A549 (cell line): Measurements from ENCODE around the gene CDK18.

Source experiments
- EP300 ChIP-seq, 2 experiments: fragments of >200 bp; sonication (Bioruptor Twin); formaldehyde crosslinking; IDR thresholded peaks; 2 replicates in 1 of 2; 3 replicates in 1 of 2; pipeline ENCODE4 v1.6.1; 2016 to 2017
- HDAC2 ChIP-seq: fragments of 200-600 bp; sonication (generic); IDR thresholded peaks from 2 replicates; pipeline ENCODE4 v1.6.1; 2016
- HEYL ChIP-seq: fragments of 250-450 bp; sonication (Bioruptor Pico); IDR thresholded peaks from 2 replicates; pipeline ENCODE4 v1.8.0; 2021; ENCODE audit warnings: mild to moderate bottlenecking, moderate library complexity
- JUN ChIP-seq, 2 experiments: fragments of >200 bp; sonication (Bioruptor Twin); formaldehyde crosslinking; IDR thresholded peaks; 2 replicates in 1 of 2; 3 replicates in 1 of 2; pipeline ENCODE4 v1.6.1; 2016 to 2017
- KDM1A ChIP-seq: fragments of 200-600 bp; sonication (generic); IDR thresholded peaks from 2 replicates; pipeline ENCODE4 v1.6.1; 2016; ENCODE audit warnings: low read depth, mild to moderate bottlenecking
- MAFK ChIP-seq: fragments of 450-650 bp; IDR thresholded peaks from 2 replicates; pipeline ENCODE4 v1.6.1; 2014; ENCODE audit not compliant: partially characterized antibody
- NR3C1 ChIP-seq: fragments of >200 bp; sonication (Bioruptor Twin); formaldehyde crosslinking; IDR thresholded peaks from 3 replicates; pipeline ENCODE4 v1.6.1; 2017
- SMC3 ChIP-seq: fragments of >200 bp; sonication (Bioruptor Twin); formaldehyde crosslinking; IDR thresholded peaks from 3 replicates; pipeline ENCODE4 v1.6.1; 2018; ENCODE audit warnings: inconsistent platforms
- SREBF2 ChIP-seq: fragments of 450-650 bp; IDR thresholded peaks from 2 replicates; pipeline ENCODE4 v1.6.1; 2014; ENCODE audit warnings: mild to moderate bottlenecking, moderate library complexity
- TF ChIP-seq, protein P1 (sequence below): fragments of >200 bp; sonication (Bioruptor Twin); formaldehyde crosslinking; IDR thresholded peaks from 3 replicates; pipeline ENCODE4 v1.5.1; 2016
- TF ChIP-seq, protein P2 (sequence below): IDR thresholded peaks from 2 replicates; pipeline ENCODE4 v1.6.1; 2012
- TF ChIP-seq, protein P3 (sequence below): fragments of 200-600 bp; sonication (generic); IDR thresholded peaks from 2 replicates; pipeline ENCODE4 v1.6.1; 2016; ENCODE audit warnings: antibody characterized with exemption, mild to moderate bottlenecking, moderate library complexity

DNA sequence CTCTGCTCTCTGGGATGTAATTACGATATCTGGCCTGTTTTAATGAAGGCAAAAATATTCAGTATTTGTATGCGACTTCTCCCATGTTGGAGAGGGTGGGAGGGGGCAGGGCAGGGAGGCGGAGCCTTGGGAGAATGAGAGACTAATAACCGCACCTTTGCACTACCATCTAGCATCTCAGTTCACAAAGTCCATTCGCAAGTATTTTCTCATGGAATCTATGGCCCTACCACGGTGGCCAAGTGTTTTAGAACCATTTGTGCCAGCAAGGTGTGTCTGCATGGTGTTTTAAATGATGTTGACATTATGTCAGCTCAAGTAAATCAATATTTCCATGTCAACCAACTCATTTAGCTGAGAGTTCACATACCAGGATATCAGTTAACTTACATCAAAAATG is 34.3 kb upstream of the CDK18 start:
- TF ChIP-seq, protein P1, sequence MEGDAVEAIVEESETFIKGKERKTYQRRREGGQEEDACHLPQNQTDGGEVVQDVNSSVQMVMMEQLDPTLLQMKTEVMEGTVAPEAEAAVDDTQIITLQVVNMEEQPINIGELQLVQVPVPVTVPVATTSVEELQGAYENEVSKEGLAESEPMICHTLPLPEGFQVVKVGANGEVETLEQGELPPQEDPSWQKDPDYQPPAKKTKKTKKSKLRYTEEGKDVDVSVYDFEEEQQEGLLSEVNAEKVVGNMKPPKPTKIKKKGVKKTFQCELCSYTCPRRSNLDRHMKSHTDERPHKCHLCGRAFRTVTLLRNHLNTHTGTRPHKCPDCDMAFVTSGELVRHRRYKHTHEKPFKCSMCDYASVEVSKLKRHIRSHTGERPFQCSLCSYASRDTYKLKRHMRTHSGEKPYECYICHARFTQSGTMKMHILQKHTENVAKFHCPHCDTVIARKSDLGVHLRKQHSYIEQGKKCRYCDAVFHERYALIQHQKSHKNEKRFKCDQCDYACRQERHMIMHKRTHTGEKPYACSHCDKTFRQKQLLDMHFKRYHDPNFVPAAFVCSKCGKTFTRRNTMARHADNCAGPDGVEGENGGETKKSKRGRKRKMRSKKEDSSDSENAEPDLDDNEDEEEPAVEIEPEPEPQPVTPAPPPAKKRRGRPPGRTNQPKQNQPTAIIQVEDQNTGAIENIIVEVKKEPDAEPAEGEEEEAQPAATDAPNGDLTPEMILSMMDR = no peak
- TF ChIP-seq JUN (IDR thresholded peaks at IDR 0.05) (no peak), SREBF2 (no peak), KDM1A (no peak), EP300 (IDR thresholded peaks at IDR 0.05) (no peak), SMC3 (no peak), HDAC2 (no peak), NR3C1 (no peak), HEYL (CRISPR knock-in tag) (no peak), MAFK (no peak)
- TF ChIP-seq, protein P2, sequence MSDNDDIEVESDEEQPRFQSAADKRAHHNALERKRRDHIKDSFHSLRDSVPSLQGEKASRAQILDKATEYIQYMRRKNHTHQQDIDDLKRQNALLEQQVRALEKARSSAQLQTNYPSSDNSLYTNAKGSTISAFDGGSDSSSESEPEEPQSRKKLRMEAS = no peak
- TF ChIP-seq, protein P3, sequence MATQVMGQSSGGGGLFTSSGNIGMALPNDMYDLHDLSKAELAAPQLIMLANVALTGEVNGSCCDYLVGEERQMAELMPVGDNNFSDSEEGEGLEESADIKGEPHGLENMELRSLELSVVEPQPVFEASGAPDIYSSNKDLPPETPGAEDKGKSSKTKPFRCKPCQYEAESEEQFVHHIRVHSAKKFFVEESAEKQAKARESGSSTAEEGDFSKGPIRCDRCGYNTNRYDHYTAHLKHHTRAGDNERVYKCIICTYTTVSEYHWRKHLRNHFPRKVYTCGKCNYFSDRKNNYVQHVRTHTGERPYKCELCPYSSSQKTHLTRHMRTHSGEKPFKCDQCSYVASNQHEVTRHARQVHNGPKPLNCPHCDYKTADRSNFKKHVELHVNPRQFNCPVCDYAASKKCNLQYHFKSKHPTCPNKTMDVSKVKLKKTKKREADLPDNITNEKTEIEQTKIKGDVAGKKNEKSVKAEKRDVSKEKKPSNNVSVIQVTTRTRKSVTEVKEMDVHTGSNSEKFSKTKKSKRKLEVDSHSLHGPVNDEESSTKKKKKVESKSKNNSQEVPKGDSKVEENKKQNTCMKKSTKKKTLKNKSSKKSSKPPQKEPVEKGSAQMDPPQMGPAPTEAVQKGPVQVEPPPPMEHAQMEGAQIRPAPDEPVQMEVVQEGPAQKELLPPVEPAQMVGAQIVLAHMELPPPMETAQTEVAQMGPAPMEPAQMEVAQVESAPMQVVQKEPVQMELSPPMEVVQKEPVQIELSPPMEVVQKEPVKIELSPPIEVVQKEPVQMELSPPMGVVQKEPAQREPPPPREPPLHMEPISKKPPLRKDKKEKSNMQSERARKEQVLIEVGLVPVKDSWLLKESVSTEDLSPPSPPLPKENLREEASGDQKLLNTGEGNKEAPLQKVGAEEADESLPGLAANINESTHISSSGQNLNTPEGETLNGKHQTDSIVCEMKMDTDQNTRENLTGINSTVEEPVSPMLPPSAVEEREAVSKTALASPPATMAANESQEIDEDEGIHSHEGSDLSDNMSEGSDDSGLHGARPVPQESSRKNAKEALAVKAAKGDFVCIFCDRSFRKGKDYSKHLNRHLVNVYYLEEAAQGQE = no peak
